Measurements from ENCODE around the gene CDKAL1.
"Not testable (repeated sequence)": the region's sequence is repeated elsewhere in the genome, so short reads cannot be mapped to it uniquely, and the experiment has no call there.

The CDKAL1 gene

DNA sequence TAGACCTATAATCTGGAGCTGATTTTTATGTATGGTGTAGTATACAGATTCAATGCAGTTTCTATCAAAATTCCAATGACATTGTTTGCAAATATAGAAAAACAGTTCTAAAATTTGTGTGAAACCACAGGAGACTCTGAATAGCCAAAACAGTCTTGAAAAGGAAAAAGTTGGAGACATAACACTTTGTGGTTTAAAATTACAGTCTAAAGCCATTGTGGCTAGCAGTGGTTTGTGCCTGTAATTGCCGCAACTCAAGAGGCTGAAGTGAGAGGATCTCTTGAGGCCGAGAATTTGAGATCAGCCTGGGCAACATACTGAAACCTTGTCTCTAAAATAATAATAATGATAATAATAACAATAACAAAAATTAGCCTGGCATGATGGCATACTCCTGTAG is 213.7 kb downstream of the CDKAL1 start:
- no peaks in the 10 kb centered on the region for H3K4me1 ChIP-seq
- H3K27me3 ChIP-seq, result no peaks in the 10 kb centered on the region
- no peaks in the 10 kb centered on the region for H3K36me3 ChIP-seq
- TF ChIP-seq, protein P1, sequence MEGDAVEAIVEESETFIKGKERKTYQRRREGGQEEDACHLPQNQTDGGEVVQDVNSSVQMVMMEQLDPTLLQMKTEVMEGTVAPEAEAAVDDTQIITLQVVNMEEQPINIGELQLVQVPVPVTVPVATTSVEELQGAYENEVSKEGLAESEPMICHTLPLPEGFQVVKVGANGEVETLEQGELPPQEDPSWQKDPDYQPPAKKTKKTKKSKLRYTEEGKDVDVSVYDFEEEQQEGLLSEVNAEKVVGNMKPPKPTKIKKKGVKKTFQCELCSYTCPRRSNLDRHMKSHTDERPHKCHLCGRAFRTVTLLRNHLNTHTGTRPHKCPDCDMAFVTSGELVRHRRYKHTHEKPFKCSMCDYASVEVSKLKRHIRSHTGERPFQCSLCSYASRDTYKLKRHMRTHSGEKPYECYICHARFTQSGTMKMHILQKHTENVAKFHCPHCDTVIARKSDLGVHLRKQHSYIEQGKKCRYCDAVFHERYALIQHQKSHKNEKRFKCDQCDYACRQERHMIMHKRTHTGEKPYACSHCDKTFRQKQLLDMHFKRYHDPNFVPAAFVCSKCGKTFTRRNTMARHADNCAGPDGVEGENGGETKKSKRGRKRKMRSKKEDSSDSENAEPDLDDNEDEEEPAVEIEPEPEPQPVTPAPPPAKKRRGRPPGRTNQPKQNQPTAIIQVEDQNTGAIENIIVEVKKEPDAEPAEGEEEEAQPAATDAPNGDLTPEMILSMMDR (IDR thresholded peaks at IDR 0.05; ENCODE audit: low read depth, low read length), result no peak
- no peak for DNase-seq
- H3K4me3 ChIP-seq (ENCODE audit: low read depth, low read length), result no peak overlapping the region
- no peaks in the 10 kb centered on the region for H3K9me3 ChIP-seq

- no peaks in the 10 kb centered on the region for H3K9me3 ChIP-seq
- H3K4me3 ChIP-seq (ENCODE audit: low read depth, low read length), result no peak overlapping the region
- no peaks in the 10 kb centered on the region for H3K27me3 ChIP-seq
- H3K36me3 ChIP-seq, result no peaks in the 10 kb centered on the region
- H3K4me1 ChIP-seq, result no peaks in the 10 kb centered on the region
- TF ChIP-seq, protein P1 (IDR thresholded peaks at IDR 0.05; ENCODE audit: low read depth, low read length), result no peak
- no peak for DNase-seq
Measured at GRCh38 chr6:20751293-20751935, 217.2 kb downstream of the CDKAL1 start.

DNA sequence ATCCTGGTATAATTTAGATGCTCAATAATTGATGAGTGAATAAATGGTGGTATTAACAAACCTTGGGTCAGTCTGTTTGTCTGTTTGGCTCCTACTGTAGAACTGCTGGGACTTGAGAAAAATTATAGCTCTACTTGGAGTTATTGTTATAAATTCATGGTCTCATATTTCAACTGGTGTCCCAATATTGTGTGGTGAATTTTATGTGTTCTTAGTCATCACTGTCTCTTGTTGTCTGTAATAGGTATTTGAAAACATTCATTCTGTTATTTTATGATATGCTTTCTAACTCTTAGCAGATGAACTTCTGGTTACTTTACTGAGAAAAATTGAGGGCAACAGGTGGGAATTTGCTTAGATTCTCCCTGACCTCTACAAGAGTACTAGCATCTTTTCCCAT is 221.4 kb downstream of the CDKAL1 start:
- H3K4me1 ChIP-seq, result no peaks in the 10 kb centered on the region
- no peaks in the 10 kb centered on the region for H3K9me3 ChIP-seq
- TF ChIP-seq, protein P1 (IDR thresholded peaks at IDR 0.05; ENCODE audit: low read depth, low read length), result no peak
- no peaks in the 10 kb centered on the region for H3K27me3 ChIP-seq
- H3K4me3 ChIP-seq (ENCODE audit: low read depth, low read length), result no peak overlapping the region
- DNase-seq, result no peak
- no peaks in the 10 kb centered on the region for H3K36me3 ChIP-seq

- H3K9me3 ChIP-seq; H3K4me3 ChIP-seq (ENCODE audit: low read depth, low read length); H3K27me3 ChIP-seq; DNase-seq; H3K4me1 ChIP-seq; H3K36me3 ChIP-seq: not testable (repeated sequence)
Measured at GRCh38 chr6:20756584-20757147, 222.4 kb downstream of the CDKAL1 start.

- H3K9me3 ChIP-seq, result no peaks in the 10 kb centered on the region
- no peaks in the 10 kb centered on the region for H3K36me3 ChIP-seq
- DNase-seq, result no peak
- TF ChIP-seq, protein P1 (IDR thresholded peaks at IDR 0.05; ENCODE audit: low read depth, low read length), result no peak
- no peaks in the 10 kb centered on the region for H3K4me1 ChIP-seq
- no peaks in the 10 kb centered on the region for H3K27me3 ChIP-seq
- no peak overlapping the region for H3K4me3 ChIP-seq (ENCODE audit: low read depth, low read length)
Measured at GRCh38 chr6:20757761-20758160, 223.5 kb downstream of the CDKAL1 start.

DNA sequence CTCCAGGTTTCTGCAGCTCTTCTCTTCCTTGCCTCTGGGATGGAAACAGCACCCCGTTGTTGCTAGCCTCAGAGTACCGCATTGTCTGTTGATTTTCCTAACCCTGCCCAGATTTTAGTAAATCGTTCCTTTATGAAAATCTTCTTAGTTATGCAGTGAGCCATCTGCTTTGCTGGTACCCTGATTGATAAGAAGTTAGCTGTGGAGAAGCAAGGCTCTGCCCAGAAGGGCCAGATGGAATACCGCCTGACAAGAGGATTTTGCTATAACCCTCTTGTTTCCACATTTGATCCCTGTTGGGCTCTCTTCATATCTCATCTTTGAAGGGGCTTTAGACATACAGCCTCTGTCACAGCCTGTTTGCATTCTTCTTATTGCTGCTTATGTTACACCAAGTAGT is 229.0 kb downstream of the CDKAL1 start:
- no peak for DNase-seq
- TF ChIP-seq, protein P1 (IDR thresholded peaks at IDR 0.05; ENCODE audit: low read depth, low read length), result no peak
- no peak overlapping the region for H3K4me3 ChIP-seq (ENCODE audit: low read depth, low read length)
- no peaks in the 10 kb centered on the region for H3K9me3 ChIP-seq
- no peaks in the 10 kb centered on the region for H3K4me1 ChIP-seq
- no peaks in the 10 kb centered on the region for H3K27me3 ChIP-seq
- no peaks in the 10 kb centered on the region for H3K36me3 ChIP-seq

All from BE2C (cell line).